K562 (cell line): ENCODE data around the gene GLP1R. TPM values are rescaled to one million over a fixed set of nuclear protein-coding genes. Genes with fewer than 3 reads are reported as not detected.

Source experiments
- ATAC-seq: fragments of 200-7000 bp; cut with Tn5 transposase; 3 replicates; pipeline ENCODE4 v1.9.1; 2020; ENCODE audit warnings: moderate library complexity
- BruUV-seq: library from RNA; stranded (reverse); fragments of 400-500 nt; replicated peaks from 2 replicates; lab custom pipeline; 2021; lab: Mats Ljungman, UMichigan
- CTCF ChIA-PET: fragments of 300-600 bp; formaldehyde crosslinking; extraction: SDS; loops from one replicate; lab custom pipeline; 2021; ENCODE audit warnings: low intra/inter-chr PET ratio; lab: Yijun Ruan, JAX
- POLR2A ChIA-PET: fragments of 300-600, 350-650 bp; sonication (Branson Sonifier 250); formaldehyde crosslinking; extraction: SDS; loops from one replicate; lab custom pipeline; 2021; ENCODE audit warnings: antibody characterized with exemption, inconsistent platforms; lab: Yijun Ruan, JAX
- DNase-seq, 4 experiments: peaks; one replicate each; pipeline versions ENCODE4 v3.0.0 to v3.0.0-alpha.2; 2011 to 2018; ENCODE audit warnings: low spot score in 3 of 4, mixed read lengths in 3 of 4; ENCODE audit errors: extremely low read depth in 1 of 4
- FAIRE-seq: peaks from 2 replicates; lab custom pipeline; 2011; peaks lifted over from hg19 to GRCh38; lab: Jason Lieb, UNC
- H2AFZ ChIP-seq: 2 replicates; pipeline ENCODE4 v1.6.0; 2011; ENCODE audit warnings: low read depth, low read length, control low read depth, inconsistent platforms
- H3K27ac ChIP-seq: fragments of 200-600 bp; 3 replicates; pipeline ENCODE4 v1.8.0; 2011; ENCODE audit warnings: low read depth, mild to moderate bottlenecking, control low read depth, inconsistent platforms, low read length, moderate library complexity, mixed read lengths; ENCODE audit errors: extremely low read depth
- H3K27me3 ChIP-seq, 2 experiments: fragments of 300-600 bp in 1 of 2; 2 replicates in 1 of 2; 3 replicates in 1 of 2; pipeline versions ENCODE4 v1.6.0 to v1.8.0; 2011; ENCODE audit warnings: inconsistent platforms in 2 of 2, low read length in 2 of 2, mild to moderate bottlenecking in 1 of 2, mixed read lengths in 1 of 2, moderate library complexity in 1 of 2; ENCODE audit not compliant: control insufficient read depth in 2 of 2, insufficient read depth in 2 of 2
- H3K36me3 ChIP-seq: fragments of 300-600 bp; 3 replicates; pipeline ENCODE4 v1.8.0; 2011; ENCODE audit warnings: mild to moderate bottlenecking, low read length, inconsistent platforms; ENCODE audit not compliant: control insufficient read depth, insufficient read depth
- H3K4me1 ChIP-seq, 2 experiments: fragments of 200-600 bp in 1 of 2; replicated peaks in 1 of 2; 2 replicates in 1 of 2; 3 replicates in 1 of 2; pipeline versions ENCODE4 v1.5.1 to v1.8.0; 2011; ENCODE audit warnings: inconsistent platforms in 2 of 2, low read length in 2 of 2, mild to moderate bottlenecking in 1 of 2, mixed read lengths in 1 of 2, moderate library complexity in 1 of 2; ENCODE audit not compliant: control insufficient read depth in 2 of 2, insufficient read depth in 2 of 2
- H3K4me2 ChIP-seq: 2 replicates; pipeline ENCODE4 v1.6.1; 2011; ENCODE audit warnings: low read length, control low read depth, inconsistent platforms, mixed read lengths; ENCODE audit not compliant: insufficient read depth
- H3K4me3 ChIP-seq: fragments of 200-600 bp; sonication (generic), shearing (Covaris generic); 2 replicates; pipeline ENCODE4 v1.5.1; 2016; ENCODE audit warnings: control low read depth, inconsistent platforms
- H3K79me2 ChIP-seq: fragments of 200-600 bp; 3 replicates; pipeline ENCODE4 v1.8.0; 2011; ENCODE audit warnings: low read length, inconsistent platforms; ENCODE audit not compliant: control insufficient read depth, insufficient read depth
- H3K9ac ChIP-seq, 2 experiments: 2 replicates each; pipeline versions ENCODE4 v1.6.0 to v1.6.1; 2011; ENCODE audit warnings: low read depth in 2 of 2, low read length in 2 of 2, control low read depth in 1 of 2, inconsistent platforms in 1 of 2, mild to moderate bottlenecking in 1 of 2, mixed read lengths in 1 of 2; ENCODE audit not compliant: insufficient read depth in 1 of 2
- H3K9me1 ChIP-seq: one replicate; pipeline ENCODE4 v1.6.0; 2011; ENCODE audit warnings: inconsistent platforms, mild to moderate bottlenecking, low read length, moderate library complexity; ENCODE audit not compliant: control insufficient read depth, insufficient read depth
- H3K9me3 ChIP-seq: replicated peaks from 2 replicates; pipeline ENCODE4 v1.5.1; 2011; ENCODE audit warnings: low read depth, low read length, inconsistent platforms; ENCODE audit not compliant: control insufficient read depth, insufficient read depth
- H4K20me1 ChIP-seq: replicated peaks from 2 replicates; pipeline ENCODE4 v1.6.1; 2011; ENCODE audit warnings: low read length, inconsistent platforms, mixed read lengths; ENCODE audit not compliant: control insufficient read depth, insufficient read depth
- AFF4 ChIP-seq: sonication (generic); formaldehyde crosslinking; IDR thresholded peaks from 2 replicates; pipeline ENCODE4 v1.8.0; 2023; ENCODE audit warnings: mild to moderate bottlenecking, missing genetic modification reagents
- BRF1 ChIP-seq: IDR thresholded peaks from 3 replicates; pipeline ENCODE4 v1.6.1; 2011; ENCODE audit warnings: borderline replicate concordance, mild to moderate bottlenecking; ENCODE audit not compliant: insufficient read length; ENCODE audit errors: extremely low read depth
- DLX4 ChIP-seq: fragments of 250-450 bp; sonication (Bioruptor Pico); IDR thresholded peaks from 2 replicates; pipeline ENCODE4 v1.6.1; 2021; ENCODE audit warnings: mild to moderate bottlenecking
- ERF ChIP-seq: fragments of 450-650 bp; formaldehyde crosslinking; IDR thresholded peaks from 2 replicates; pipeline ENCODE4 v1.4.0; 2020; ENCODE audit warnings: mild to moderate bottlenecking, mixed read lengths
- ESRRB ChIP-seq: fragments of 250-450 bp; sonication (Bioruptor Pico); IDR thresholded peaks from 2 replicates; pipeline ENCODE4 v1.5.0; 2020; ENCODE audit warnings: mild to moderate bottlenecking, moderate library complexity, borderline replicate concordance
- LEF1 ChIP-seq: fragments of 450-650 bp; IDR thresholded peaks from 2 replicates; pipeline ENCODE4 v1.6.1; 2016; ENCODE audit warnings: mild to moderate bottlenecking
- MEIS2 ChIP-seq: fragments of 450-650 bp; IDR thresholded peaks from 2 replicates; pipeline ENCODE4 v1.6.1; 2014; ENCODE audit warnings: mild to moderate bottlenecking; ENCODE audit not compliant: partially characterized antibody
- ZFP36 ChIP-seq: fragments of 150-350 bp; IDR thresholded peaks from 2 replicates; pipeline ENCODE4 v1.6.1; 2018; ENCODE audit warnings: low read length, low read depth; ENCODE audit not compliant: partially characterized antibody
- ZNF174 ChIP-seq: fragments of 250-450 bp; sonication (Bioruptor Pico); IDR thresholded peaks from 2 replicates; pipeline ENCODE4 v1.4.0; 2020; ENCODE audit warnings: mild to moderate bottlenecking
- ZNF239 ChIP-seq: fragments of 250-450 bp; sonication (Bioruptor Pico); IDR thresholded peaks from 2 replicates; pipeline ENCODE4 v1.4.0; 2020; ENCODE audit warnings: mild to moderate bottlenecking
- ZNF444 ChIP-seq: fragments of 250-450 bp; sonication (Bioruptor Pico); IDR thresholded peaks from 2 replicates; pipeline ENCODE4 v1.4.0; 2020; ENCODE audit warnings: mild to moderate bottlenecking, moderate library complexity
- ZNF707 ChIP-seq: fragments of 250-450 bp; sonication (Bioruptor Pico); conservative IDR thresholded peaks from 2 replicates; pipeline ENCODE4 v1.8.0; 2022; ENCODE audit warnings: inconsistent platforms, mild to moderate bottlenecking, moderate library complexity
- WGBS: fragments of 100-300 bp; shearing (Covaris generic); methylation state at CpG from one replicate; pipeline ENCODE4 v1.1.6; 2016; ENCODE audit warnings: low coverage, mixed read lengths; ENCODE audit not compliant: insufficient coverage; ENCODE audit errors: missing lambda C conversion rate; 5-methylcytosine and 5-hydroxymethylcytosine counted together
- in situ Hi-C: fragments of 300-500 bp; cut with MboI; formaldehyde crosslinking; loops from 4 replicates; pipeline ENCODE4 v1.15.0; 2018; ENCODE audit warnings: inconsistent platforms, mixed read lengths
- intact Hi-C: fragments of 100-400 bp; cut with micrococcal nuclease; formaldehyde crosslinking; loops from 2 replicates; pipeline ENCODE4 v1.14.2; 2022
- polyA plus RNA-seq, 8 experiments: library from polyadenylated mRNA; depleted of rRNA in 4 of 8; stranded (reverse) in 5 of 8; unstranded in 3 of 8; fragments of >200 nt; fragmentation: Nextera tagmentation in 2 of 8; fragmentation: Illumina TruSeq in 1 of 8; extraction: Ambion mirVana in 2 of 8; extraction: Trizol in 1 of 8; gene quantifications; 2 replicates each; pipeline versions ENCODE4 v1.2.1 to v1.2.3, GENCODE V29; 2011 to 2014; ENCODE audit warnings: inconsistent platforms in 1 of 8, missing spikeins in 1 of 8
- total RNA-seq, 7 experiments: library from RNA; depleted of rRNA in 6 of 7; stranded (reverse); fragments of >200 nt in 6 of 7; fragmentation: Illumina TruSeq in 2 of 7; extraction: Trizol in 2 of 7; gene quantifications; 2 replicates each; pipeline versions ENCODE4 v1.2.1 to v1.2.3, GENCODE V29; 2011 to 2021; ENCODE audit warnings: low replicate concordance in 1 of 7

GLP1R gene
- total and polyA plus RNA-seq, 9 of the 15 experiments (the other 6 are each of a cell fraction or from before 2014, with no cell fraction given), result not detected

GRCh38 chr6:39080246-39080875 lies 31.8 kb downstream of the GLP1R start:
- H3K4me2 ChIP-seq, result no peak overlapping the region
- in situ Hi-C loops, result no loop called here
- no peak overlapping the region for H3K9ac ChIP-seq
- H3K27ac ChIP-seq, result no peak overlapping the region
- H3K36me3 ChIP-seq, result no peaks in the 10 kb centered on the region
- 0% methylated on average over 5 of the region's 5 CpGs for WGBS
- no peak for DNase-seq
- H3K4me3 ChIP-seq, result no peak overlapping the region
- BruUV-seq, result no TSS peak
- intact Hi-C loops, result no loop called here
- POLR2A ChIA-PET, result interaction anchor here (0.6 to 0.8 kb wide), 2 partner anchors 47 to 142 kb away, joined by 4 read pairs; no protein-coding TSS in a partner anchor
- CTCF ChIA-PET, result no interaction called here
- no peaks in the 10 kb centered on the region for H3K9me1 ChIP-seq
- no peak for TF ChIP-seq MEIS2
- no peak for TF ChIP-seq BRF1
- TF ChIP-seq ESRRB, result no peak
- no peak for TF ChIP-seq ZNF239 (CRISPR knock-in tag)
- TF ChIP-seq LEF1, result no peak
- H4K20me1 ChIP-seq, result peaks cover 17% of the 10 kb centered on the region
- no peaks in the 10 kb centered on the region for H3K79me2 ChIP-seq
- peaks cover 12 to 76% of the 10 kb centered on the region in 2 experiments; a peak in 4 of 5 replicates for H3K27me3 ChIP-seq
- FAIRE-seq, result no peak
- H3K4me1 ChIP-seq, result no peaks in the 10 kb centered on the region
- no peak overlapping the region for H2AFZ ChIP-seq
- no peak for ATAC-seq
- no peaks in the 10 kb centered on the region for H3K9me3 ChIP-seq

GRCh38 chr6:39082310-39082709 lies 33.7 kb downstream of the GLP1R start:
- no peak overlapping the region for H3K4me2 ChIP-seq
- ChIA-PET CTCF (no interaction called here), POLR2A (no interaction called here)
- H3K27me3 ChIP-seq, result peaks cover 18 to 76% of the 10 kb centered on the region in 2 experiments; a peak in 4 of 5 replicates
- no peak for FAIRE-seq
- BruUV-seq, result no TSS peak
- intact Hi-C loops (no loop called here), in situ Hi-C loops (no loop called here)
- 1% methylated on average over 8 of the region's 8 CpGs for WGBS
- no peak; the same call in 2 of the 3 replicates for ATAC-seq
- DNase-seq, result no peak
- H3K9me1 ChIP-seq, result no peaks in the 10 kb centered on the region
- no peak overlapping the region for H3K27ac ChIP-seq
- H3K9ac ChIP-seq, result no peak overlapping the region
- H3K4me1 ChIP-seq, result no peaks in the 10 kb centered on the region
- H3K9me3 ChIP-seq, result no peaks in the 10 kb centered on the region
- H3K36me3 ChIP-seq, result no peaks in the 10 kb centered on the region
- H3K79me2 ChIP-seq, result no peaks in the 10 kb centered on the region
- no peak overlapping the region for H3K4me3 ChIP-seq
- no peak overlapping the region for H2AFZ ChIP-seq
- H4K20me1 ChIP-seq, result peaks cover 17% of the 10 kb centered on the region
- no peak for TF ChIP-seq ERF (CRISPR knock-in tag)
- no peak for TF ChIP-seq ZFP36
- no peak for TF ChIP-seq ZNF444 (CRISPR knock-in tag)
- no peak for TF ChIP-seq AFF4
- TF ChIP-seq ZNF174 (CRISPR knock-in tag), result no peak
- no peak for TF ChIP-seq ZNF707
- TF ChIP-seq DLX4 (CRISPR knock-in tag), result no peak
